ENCODE data around the gene PITX1. TPM values are rescaled to one million over a fixed set of nuclear protein-coding genes. Genes with fewer than 3 reads are reported as not detected.

PITX1 gene
- total and polyA plus RNA-seq, 2 donors (not counting 1 experiment from before 2014, with no cell fraction given) = 1.7 to 3.1 TPM

DNA sequence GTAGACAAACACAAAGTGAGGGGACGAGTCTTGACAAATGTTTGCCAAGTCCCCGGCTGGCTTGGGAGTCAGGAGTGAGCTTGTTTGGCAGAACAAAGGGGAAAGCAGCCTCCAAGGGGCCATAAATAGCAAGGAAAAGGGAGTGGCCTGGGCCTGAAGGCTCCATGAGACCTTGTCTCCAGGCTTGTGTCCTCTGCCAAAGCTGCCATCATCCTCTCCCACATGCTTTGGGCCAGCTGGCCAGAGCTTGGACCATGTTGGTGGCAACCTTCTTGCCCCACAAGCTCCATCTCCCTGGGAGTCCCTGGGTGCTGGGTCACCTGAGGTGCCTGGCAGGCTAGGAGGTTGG is 13.3 kb upstream of the PITX1 start:
- H4K20me1 ChIP-seq (ENCODE audit: control insufficient read depth, extremely low read depth, insufficient read depth, low read length) = no peaks in the 10 kb centered on the region
- TF ChIP-seq CTCF (conservative IDR thresholded peaks at IDR 0.05 in 1 of 2, IDR thresholded peaks at IDR 0.05 in 1 of 2; ENCODE audit: low read depth in 1 of 2, low read length in 2 of 2) (no peak), EZH2 (IDR thresholded peaks at IDR 0.05; ENCODE audit: low read length, missing control alignments) (no peak)
- H3K4me3 ChIP-seq (replicated peaks in 1 of 4; ENCODE audit: control extremely low read depth in 1 of 4, insufficient read depth in 1 of 4, low read depth in 3 of 4, low read length in 4 of 4) = no peak overlapping the region
- no peak for DNase-seq (ENCODE audit: low read depth in 2 of 2)
- H2AFZ ChIP-seq (ENCODE audit: low read length) = no peak overlapping the region
- no peak overlapping the region for H3K9ac ChIP-seq (ENCODE audit: insufficient read depth, low read length)
- no peak overlapping the region for H3K27ac ChIP-seq (ENCODE audit: insufficient read depth, low read length)
- H3K4me2 ChIP-seq (ENCODE audit: extremely low read depth, insufficient read depth, low read length) = no peak overlapping the region
- no peaks in the 10 kb centered on the region for H3K9me3 ChIP-seq (ENCODE audit: control insufficient read depth, insufficient read depth, low read depth, low read length)
- H3K4me1 ChIP-seq (ENCODE audit: control insufficient read depth, extremely low read depth, insufficient read depth, low read length) = no peaks in the 10 kb centered on the region
- H3K36me3 ChIP-seq (ENCODE audit: control insufficient read depth, insufficient read depth, low read length) = no peaks in the 10 kb centered on the region
- H3K27me3 ChIP-seq (ENCODE audit: control insufficient read depth, insufficient read depth, low read length) = peaks cover 48% of the 10 kb centered on the region
- no peaks in the 10 kb centered on the region for H3K79me2 ChIP-seq (ENCODE audit: control insufficient read depth, insufficient read depth, low read length)

GRCh38 chr5:135046661-135047346 is 12.8 kb upstream of the PITX1 start:
- H3K36me3 ChIP-seq (ENCODE audit: control insufficient read depth, insufficient read depth, low read length) = no peaks in the 10 kb centered on the region
- no peak overlapping the region for H3K27ac ChIP-seq (ENCODE audit: insufficient read depth, low read length)
- H3K4me3 ChIP-seq (replicated peaks in 1 of 4; ENCODE audit: control extremely low read depth in 1 of 4, insufficient read depth in 1 of 4, low read depth in 3 of 4, low read length in 4 of 4) = no peak overlapping the region
- H3K4me2 ChIP-seq (ENCODE audit: extremely low read depth, insufficient read depth, low read length) = no peak overlapping the region
- H3K9ac ChIP-seq (ENCODE audit: insufficient read depth, low read length) = no peak overlapping the region
- TF ChIP-seq EZH2 (IDR thresholded peaks at IDR 0.05; ENCODE audit: low read length, missing control alignments) (no peak), CTCF (conservative IDR thresholded peaks at IDR 0.05 in 1 of 2, IDR thresholded peaks at IDR 0.05 in 1 of 2; ENCODE audit: low read depth in 1 of 2, low read length in 2 of 2) (no peak)
- no peaks in the 10 kb centered on the region for H3K79me2 ChIP-seq (ENCODE audit: control insufficient read depth, insufficient read depth, low read length)
- no peaks in the 10 kb centered on the region for H4K20me1 ChIP-seq (ENCODE audit: control insufficient read depth, extremely low read depth, insufficient read depth, low read length)
- H3K27me3 ChIP-seq (ENCODE audit: control insufficient read depth, insufficient read depth, low read length) = peaks cover 50% of the 10 kb centered on the region
- no peak overlapping the region for H2AFZ ChIP-seq (ENCODE audit: low read length)
- H3K4me1 ChIP-seq (ENCODE audit: control insufficient read depth, extremely low read depth, insufficient read depth, low read length) = no peaks in the 10 kb centered on the region
- no peak for DNase-seq (ENCODE audit: low read depth in 2 of 2)
- no peaks in the 10 kb centered on the region for H3K9me3 ChIP-seq (ENCODE audit: control insufficient read depth, insufficient read depth, low read depth, low read length)

DNA sequence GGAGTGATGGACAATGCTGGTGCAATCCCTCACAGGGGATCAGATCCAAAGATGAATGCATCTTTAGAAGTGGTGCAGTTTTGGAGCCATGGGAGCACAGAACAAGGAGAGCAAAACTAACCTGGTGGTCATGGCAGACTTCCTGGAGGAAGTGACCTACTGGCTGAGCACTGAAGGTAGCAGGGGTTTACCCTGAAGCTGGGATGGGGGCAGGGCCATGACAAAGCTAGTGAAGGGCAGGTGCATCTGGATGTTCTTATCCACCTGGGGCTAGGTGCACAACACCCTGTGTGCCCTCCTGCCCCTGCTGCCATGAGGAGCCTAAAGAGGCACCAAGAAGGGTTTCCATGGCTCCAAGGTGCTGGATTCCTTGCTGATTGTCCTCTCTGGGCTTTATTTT is 11.5 kb upstream of the PITX1 start:
- TF ChIP-seq CTCF (conservative IDR thresholded peaks at IDR 0.05 in 1 of 2, IDR thresholded peaks at IDR 0.05 in 1 of 2; ENCODE audit: low read depth in 1 of 2, low read length in 2 of 2) (no peak), EZH2 (IDR thresholded peaks at IDR 0.05; ENCODE audit: low read length, missing control alignments) (no peak)
- H3K36me3 ChIP-seq (ENCODE audit: control insufficient read depth, insufficient read depth, low read length) = no peaks in the 10 kb centered on the region
- H2AFZ ChIP-seq (ENCODE audit: low read length) = no peak overlapping the region
- no peak overlapping the region for H3K4me2 ChIP-seq (ENCODE audit: extremely low read depth, insufficient read depth, low read length)
- no peak overlapping the region for H3K27ac ChIP-seq (ENCODE audit: insufficient read depth, low read length)
- no peak for DNase-seq (ENCODE audit: low read depth in 2 of 2)
- H3K4me3 ChIP-seq (replicated peaks in 1 of 4; ENCODE audit: control extremely low read depth in 1 of 4, insufficient read depth in 1 of 4, low read depth in 3 of 4, low read length in 4 of 4) = no peak overlapping the region
- peaks cover 49% of the 10 kb centered on the region for H3K27me3 ChIP-seq (ENCODE audit: control insufficient read depth, insufficient read depth, low read length)
- no peaks in the 10 kb centered on the region for H3K4me1 ChIP-seq (ENCODE audit: control insufficient read depth, extremely low read depth, insufficient read depth, low read length)
- no peak overlapping the region for H3K9ac ChIP-seq (ENCODE audit: insufficient read depth, low read length)
- no peaks in the 10 kb centered on the region for H3K9me3 ChIP-seq (ENCODE audit: control insufficient read depth, insufficient read depth, low read depth, low read length)
- no peaks in the 10 kb centered on the region for H3K79me2 ChIP-seq (ENCODE audit: control insufficient read depth, insufficient read depth, low read length)
- no peaks in the 10 kb centered on the region for H4K20me1 ChIP-seq (ENCODE audit: control insufficient read depth, extremely low read depth, insufficient read depth, low read length)

Data from fibroblast of lung (primary cell).